Thoracic aorta (tissue), 2 donors: ENCODE results near the gene DOCK10. TPM values are rescaled to one million over a fixed set of nuclear protein-coding genes. Genes with fewer than 3 reads are reported as not detected.
A peak's percentile ranks its signal among the peaks of the same experiment; 100 is the strongest.

Source experiments
- ATAC-seq: fragments of 150-250 bp; one replicate; pipeline ENCODE4 v1.8.0; 2017; ENCODE audit warnings: low read depth; ENCODE audit not compliant: insufficient number of reproducible peaks, low FRiP score
- DNase-seq: peaks from one replicate; pipeline ENCODE4 v3.0.0-alpha.2; 2020; ENCODE audit warnings: low spot score
- H3K27ac ChIP-seq, 2 donors: fragments of 200-600 bp; sonication (generic); 1 replicate in 1 of 2; 2 replicates in 1 of 2; pipeline ENCODE4 v1.5.1; 2016; ENCODE audit warnings: mild to moderate bottlenecking in 2 of 2, moderate library complexity in 2 of 2
- H3K27me3 ChIP-seq: fragments of 200-600 bp; sonication (generic); replicated peaks from 2 replicates; pipeline ENCODE4 v1.6.0; 2016; ENCODE audit warnings: mild to moderate bottlenecking; ENCODE audit not compliant: insufficient read depth
- H3K36me3 ChIP-seq: fragments of 200-600 bp; sonication (generic); one replicate; pipeline ENCODE4 v1.5.1; 2016
- H3K4me1 ChIP-seq, 2 donors: fragments of 200-600 bp; sonication (generic); 1 replicate in 1 of 2; 2 replicates in 1 of 2; pipeline versions ENCODE4 v1.5.1 to v1.6.0; 2016; ENCODE audit warnings: low read depth in 2 of 2, mild to moderate bottlenecking in 1 of 2; ENCODE audit not compliant: control insufficient read depth in 1 of 2
- H3K4me3 ChIP-seq: fragments of 200-600 bp; sonication (generic); 2 replicates; pipeline ENCODE4 v1.5.1; 2016; ENCODE audit warnings: mild to moderate bottlenecking
- H3K9me3 ChIP-seq: fragments of 200-600 bp; sonication (generic); 2 replicates; pipeline ENCODE4 v1.5.1; 2016
- total RNA-seq, 2 donors: library from RNA; depleted of rRNA; stranded (reverse); fragments of >200 nt; gene quantifications; one replicate each; pipeline versions ENCODE4 v1.1.0 to v1.2.3, GENCODE V29; 2016
- TF ChIP-seq, protein P1 (sequence below): fragments of 200-600 bp; sonication (generic); IDR thresholded peaks from one replicate; pipeline ENCODE4 v1.5.1; 2019; ENCODE audit warnings: antibody characterized with exemption

DOCK10 gene
- total RNA-seq, 2 donors from 2014 or later = 44.9 to 53.0 TPM

- Histone ChIP-seq H3K4me1 (peaks cover 22 to 67% of the 10 kb centered on the region in 2 donors), H3K9me3 (no peaks in the 10 kb centered on the region), H3K27ac (peak overlapping the region in 1 of 2 donors; percentile 35), H3K27me3 (no peaks in the 10 kb centered on the region), H3K4me3 (no peak overlapping the region), H3K36me3 (no peaks in the 10 kb centered on the region)
- TF ChIP-seq, protein P1, sequence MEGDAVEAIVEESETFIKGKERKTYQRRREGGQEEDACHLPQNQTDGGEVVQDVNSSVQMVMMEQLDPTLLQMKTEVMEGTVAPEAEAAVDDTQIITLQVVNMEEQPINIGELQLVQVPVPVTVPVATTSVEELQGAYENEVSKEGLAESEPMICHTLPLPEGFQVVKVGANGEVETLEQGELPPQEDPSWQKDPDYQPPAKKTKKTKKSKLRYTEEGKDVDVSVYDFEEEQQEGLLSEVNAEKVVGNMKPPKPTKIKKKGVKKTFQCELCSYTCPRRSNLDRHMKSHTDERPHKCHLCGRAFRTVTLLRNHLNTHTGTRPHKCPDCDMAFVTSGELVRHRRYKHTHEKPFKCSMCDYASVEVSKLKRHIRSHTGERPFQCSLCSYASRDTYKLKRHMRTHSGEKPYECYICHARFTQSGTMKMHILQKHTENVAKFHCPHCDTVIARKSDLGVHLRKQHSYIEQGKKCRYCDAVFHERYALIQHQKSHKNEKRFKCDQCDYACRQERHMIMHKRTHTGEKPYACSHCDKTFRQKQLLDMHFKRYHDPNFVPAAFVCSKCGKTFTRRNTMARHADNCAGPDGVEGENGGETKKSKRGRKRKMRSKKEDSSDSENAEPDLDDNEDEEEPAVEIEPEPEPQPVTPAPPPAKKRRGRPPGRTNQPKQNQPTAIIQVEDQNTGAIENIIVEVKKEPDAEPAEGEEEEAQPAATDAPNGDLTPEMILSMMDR = no peak
- no peak for ATAC-seq
- no peak for DNase-seq
These were observed 104.4 kb downstream of the DOCK10 start for GRCh38 chr2:224937887-224938286.

- no peak for ATAC-seq
- H3K27me3 ChIP-seq = no peaks in the 10 kb centered on the region
- TF ChIP-seq, protein P1 = no peak
- peaks cover 38 to 73% of the 10 kb centered on the region in 2 donors for H3K4me1 ChIP-seq
- no peak overlapping the region for H3K4me3 ChIP-seq
- no peaks in the 10 kb centered on the region for H3K9me3 ChIP-seq
- no peaks in the 10 kb centered on the region for H3K36me3 ChIP-seq
- peak overlapping the region; percentile 19 to 54 for H3K27ac ChIP-seq
- DNase-seq = no peak
These were observed 107.6 kb downstream of the DOCK10 start for GRCh38 chr2:224934526-224935188.

- no peak for ATAC-seq
- Histone ChIP-seq H3K27me3 (no peaks in the 10 kb centered on the region), H3K4me3 (no peak overlapping the region), H3K36me3 (no peaks in the 10 kb centered on the region), H3K9me3 (no peaks in the 10 kb centered on the region), H3K27ac (peak overlapping the region; percentile 7 to 10), H3K4me1 (peaks cover 41 to 75% of the 10 kb centered on the region in 2 donors)
- no peak for DNase-seq
- TF ChIP-seq, protein P1 = no peak
These were observed 108.8 kb downstream of the DOCK10 start for GRCh38 chr2:224933431-224933830.

- TF ChIP-seq, protein P1 = no peak
- no peak for DNase-seq
- no peaks in the 10 kb centered on the region for H3K27me3 ChIP-seq
- H3K4me3 ChIP-seq = no peak overlapping the region
- peaks cover 46 to 80% of the 10 kb centered on the region in 2 donors for H3K4me1 ChIP-seq
- no peak for ATAC-seq
- H3K27ac ChIP-seq = peak overlapping the region; percentile 7 to 65
- no peaks in the 10 kb centered on the region for H3K9me3 ChIP-seq
- H3K36me3 ChIP-seq = no peaks in the 10 kb centered on the region
These were observed 109.7 kb downstream of the DOCK10 start for GRCh38 chr2:224932522-224932921.

GRCh38 chr2:224931956-224932355, 110.3 kb downstream of the DOCK10 start:
- ATAC-seq (no peak), DNase-seq (no peak)
- no peaks in the 10 kb centered on the region for H3K9me3 ChIP-seq
- H3K4me1 ChIP-seq = peaks cover 52 to 85% of the 10 kb centered on the region in 2 donors
- H3K27ac ChIP-seq = peak overlapping the region; percentile 7 to 65
- no peaks in the 10 kb centered on the region for H3K36me3 ChIP-seq
- no peak overlapping the region for H3K4me3 ChIP-seq
- TF ChIP-seq, protein P1 = no peak
- H3K27me3 ChIP-seq = no peaks in the 10 kb centered on the region
